ENCODE results near the gene PKP4. TPM values are rescaled to one million over a fixed set of nuclear protein-coding genes. Genes with fewer than 3 reads are reported as not detected.
"Not testable (repeated sequence)": the region's sequence is repeated elsewhere in the genome, so short reads cannot be mapped to it uniquely, and the experiment has no call there.

Gene PKP4
- total RNA-seq, 1 experiment from 2014 or later: 147 TPM

GRCh38 chr2:158473300-158473699 is 16.5 kb downstream of the PKP4 start:
- H3K36me3 ChIP-seq (ENCODE audit: control insufficient read depth, insufficient read depth, low read length); H3K4me1 Mint-ChIP-seq (ENCODE audit: low read depth, unreplicated experiment); H3K27me3 ChIP-seq (replicated peaks; ENCODE audit: control insufficient read depth, insufficient read depth, low read length); H3K9me3 ChIP-seq; H3K4me3 ChIP-seq (ENCODE audit: low read depth, low read length); H3K4me1 ChIP-seq; H3K27ac Mint-ChIP-seq (ENCODE audit: unreplicated experiment); intact Hi-C loops (cut with micrococcal nuclease; ENCODE audit: unreplicated experiment); H3K4me3 Mint-ChIP-seq (ENCODE audit: unreplicated experiment); POLR2A ChIA-PET; H3K9me3 Mint-ChIP-seq (ENCODE audit: unreplicated experiment); DNase-seq; H3K27me3 Mint-ChIP-seq (ENCODE audit: insufficient read depth, unreplicated experiment): not testable (repeated sequence)
- CTCF ChIA-PET: interaction anchor here (0.6 to 1.2 kb wide), 4 partner anchors 16 to 1043 kb away, joined by 3 to 4 read pairs (median 4); partner anchors contain the start of genes CCDC148 and PKP4
- BruUV-seq (replicated peaks): TSS peak; percentile 2
- H3K36me3 Mint-ChIP-seq (ENCODE audit: insufficient read depth, unreplicated experiment): peaks cover 56% of the 10 kb centered on the region

DNA sequence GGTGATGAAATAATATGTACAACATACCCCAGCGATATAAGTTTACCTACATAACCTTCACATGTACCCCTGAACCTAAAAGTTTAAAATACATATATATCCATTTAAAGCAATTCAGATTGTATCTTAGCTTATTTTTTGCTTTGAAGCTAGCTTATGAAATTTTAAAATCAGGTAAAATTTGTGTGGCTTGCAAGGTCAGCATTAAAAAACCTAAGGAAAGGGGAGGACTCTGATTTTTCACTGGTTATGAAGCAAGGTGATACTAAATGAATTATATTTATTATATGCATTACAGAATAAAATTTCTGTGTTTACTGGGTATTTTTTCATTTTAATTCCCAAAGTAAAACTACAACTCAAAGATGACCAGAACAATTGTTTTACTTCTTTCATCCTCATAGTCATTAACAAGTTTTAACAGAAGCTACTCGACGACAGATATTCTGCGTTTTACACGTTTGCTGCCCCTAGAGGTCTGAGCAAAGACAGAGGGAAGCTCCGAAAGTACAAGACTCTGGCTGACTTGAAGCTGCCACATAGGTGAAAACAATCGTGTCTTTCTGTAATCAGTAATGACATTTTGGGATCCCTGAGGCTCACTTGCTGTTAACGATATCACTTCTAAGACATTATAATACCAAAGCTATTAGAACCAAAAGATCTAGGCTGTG is 17.1 kb downstream of the PKP4 start:
- no TSS peak for BruUV-seq (replicated peaks)
- Histone ChIP-seq H3K4me3 (ENCODE audit: low read depth, low read length) (no peak overlapping the region), H3K9me3 (no peaks in the 10 kb centered on the region), H3K27me3 (replicated peaks; ENCODE audit: control insufficient read depth, insufficient read depth, low read length) (no peaks in the 10 kb centered on the region), H3K36me3 (ENCODE audit: control insufficient read depth, insufficient read depth, low read length) (no peaks in the 10 kb centered on the region; the same call in 1 of the 2 replicates), H3K4me1 (no peaks in the 10 kb centered on the region)
- POLR2A ChIA-PET: no interaction called here
- no peaks in the 10 kb centered on the region for H3K9me3 Mint-ChIP-seq (ENCODE audit: unreplicated experiment)
- DNase-seq: peak in 1 of 2 experiments; percentile 34
- TF ChIP-seq, protein P1, sequence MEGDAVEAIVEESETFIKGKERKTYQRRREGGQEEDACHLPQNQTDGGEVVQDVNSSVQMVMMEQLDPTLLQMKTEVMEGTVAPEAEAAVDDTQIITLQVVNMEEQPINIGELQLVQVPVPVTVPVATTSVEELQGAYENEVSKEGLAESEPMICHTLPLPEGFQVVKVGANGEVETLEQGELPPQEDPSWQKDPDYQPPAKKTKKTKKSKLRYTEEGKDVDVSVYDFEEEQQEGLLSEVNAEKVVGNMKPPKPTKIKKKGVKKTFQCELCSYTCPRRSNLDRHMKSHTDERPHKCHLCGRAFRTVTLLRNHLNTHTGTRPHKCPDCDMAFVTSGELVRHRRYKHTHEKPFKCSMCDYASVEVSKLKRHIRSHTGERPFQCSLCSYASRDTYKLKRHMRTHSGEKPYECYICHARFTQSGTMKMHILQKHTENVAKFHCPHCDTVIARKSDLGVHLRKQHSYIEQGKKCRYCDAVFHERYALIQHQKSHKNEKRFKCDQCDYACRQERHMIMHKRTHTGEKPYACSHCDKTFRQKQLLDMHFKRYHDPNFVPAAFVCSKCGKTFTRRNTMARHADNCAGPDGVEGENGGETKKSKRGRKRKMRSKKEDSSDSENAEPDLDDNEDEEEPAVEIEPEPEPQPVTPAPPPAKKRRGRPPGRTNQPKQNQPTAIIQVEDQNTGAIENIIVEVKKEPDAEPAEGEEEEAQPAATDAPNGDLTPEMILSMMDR (IDR thresholded peaks at IDR 0.05; ENCODE audit: insufficient read depth in 1 of 2, low read depth in 1 of 2, low read length in 1 of 2, severe bottlenecking in 1 of 2, unreplicated experiment in 1 of 2): peak; percentile 27 to 50
- no peaks in the 10 kb centered on the region for H3K27me3 Mint-ChIP-seq (ENCODE audit: insufficient read depth, unreplicated experiment)
- H3K4me3 Mint-ChIP-seq (ENCODE audit: unreplicated experiment): no peak overlapping the region
- CTCF ChIA-PET: interaction anchor here (0.6 to 1.2 kb wide), 4 partner anchors 17 to 1044 kb away, joined by 3 to 4 read pairs (median 4); partner anchors contain the start of genes CCDC148 and PKP4
- H3K36me3 Mint-ChIP-seq (ENCODE audit: insufficient read depth, unreplicated experiment): peaks cover 56% of the 10 kb centered on the region
- H3K27ac Mint-ChIP-seq (ENCODE audit: unreplicated experiment): no peak overlapping the region
- intact Hi-C loops (cut with micrococcal nuclease; ENCODE audit: unreplicated experiment): no loop called here
- peaks cover 10% of the 10 kb centered on the region for H3K4me1 Mint-ChIP-seq (ENCODE audit: low read depth, unreplicated experiment)

GRCh38 chr2:158474526-158475011 is 17.8 kb downstream of the PKP4 start:
- H3K4me3 ChIP-seq (ENCODE audit: low read depth, low read length); H3K36me3 ChIP-seq (ENCODE audit: control insufficient read depth, insufficient read depth, low read length); H3K9me3 Mint-ChIP-seq (ENCODE audit: unreplicated experiment); H3K4me1 ChIP-seq; H3K27ac Mint-ChIP-seq (ENCODE audit: unreplicated experiment); H3K4me1 Mint-ChIP-seq (ENCODE audit: low read depth, unreplicated experiment); BruUV-seq (replicated peaks); POLR2A ChIA-PET; H3K27me3 ChIP-seq (replicated peaks; ENCODE audit: control insufficient read depth, insufficient read depth, low read length); H3K4me3 Mint-ChIP-seq (ENCODE audit: unreplicated experiment); DNase-seq; H3K27me3 Mint-ChIP-seq (ENCODE audit: insufficient read depth, unreplicated experiment); H3K9me3 ChIP-seq; intact Hi-C loops (cut with micrococcal nuclease; ENCODE audit: unreplicated experiment): not testable (repeated sequence)
- peaks cover 49% of the 10 kb centered on the region for H3K36me3 Mint-ChIP-seq (ENCODE audit: insufficient read depth, unreplicated experiment)
- CTCF ChIA-PET: interaction anchor here (1.1 to 1.2 kb wide), 3 partner anchors 18 to 31 kb away, joined by 3 to 4 read pairs (median 4); partner anchors contain the start of genes CCDC148 and PKP4

GRCh38 chr2:158477202-158477601 is 20.4 kb downstream of the PKP4 start:
- no peaks in the 10 kb centered on the region for H3K36me3 ChIP-seq (ENCODE audit: control insufficient read depth, insufficient read depth, low read length)
- 0 out of 2 replicates have a peak, but pooled peaks cover 4% of the 10 kb centered on the region for H3K4me1 ChIP-seq
- H3K9me3 Mint-ChIP-seq (ENCODE audit: unreplicated experiment): no peaks in the 10 kb centered on the region
- H3K27me3 ChIP-seq (replicated peaks; ENCODE audit: control insufficient read depth, insufficient read depth, low read length): no peaks in the 10 kb centered on the region
- no peak overlapping the region for H3K4me3 Mint-ChIP-seq (ENCODE audit: unreplicated experiment)
- no peaks in the 10 kb centered on the region for H3K4me1 Mint-ChIP-seq (ENCODE audit: low read depth, unreplicated experiment)
- H3K36me3 Mint-ChIP-seq (ENCODE audit: insufficient read depth, unreplicated experiment): peaks cover 37% of the 10 kb centered on the region
- TF ChIP-seq, protein P1 (IDR thresholded peaks at IDR 0.05; ENCODE audit: insufficient read depth in 1 of 2, low read depth in 1 of 2, low read length in 1 of 2, severe bottlenecking in 1 of 2, unreplicated experiment in 1 of 2): no peak
- POLR2A ChIA-PET: no interaction called here
- no peak overlapping the region for H3K27ac Mint-ChIP-seq (ENCODE audit: unreplicated experiment)
- no peak for DNase-seq
- no TSS peak for BruUV-seq (replicated peaks)
- no peaks in the 10 kb centered on the region for H3K9me3 ChIP-seq
- CTCF ChIA-PET: no interaction called here
- no peaks in the 10 kb centered on the region for H3K27me3 Mint-ChIP-seq (ENCODE audit: insufficient read depth, unreplicated experiment)
- no peak overlapping the region for H3K4me3 ChIP-seq (ENCODE audit: low read depth, low read length)
- intact Hi-C loops (cut with micrococcal nuclease; ENCODE audit: unreplicated experiment): no loop called here
